ENCODE results near the gene ITM2A. TPM values are rescaled to one million over a fixed set of nuclear protein-coding genes. Genes with fewer than 3 reads are reported as not detected.

Gene ITM2A
- total RNA-seq, 1 donor from 2014 or later: 333 TPM

Other genes starting within 250 kb of the ITM2A start
- gene GPR174, start 222.6 kb downstream of the ITM2A start, total RNA-seq: 1.9 TPM

All from tongue (tissue), 1 donor.